Stromal cell of bone marrow (primary cell): ENCODE measurements around the gene VTI1A.
"Not testable (repeated sequence)": the region's sequence is repeated elsewhere in the genome, so short reads cannot be mapped to it uniquely, and the experiment has no call there.

ENCODE experiments used
- DNase-seq: peaks from one replicate; pipeline ENCODE4 v3.0.0-alpha.2; 2012; ENCODE audit warnings: low read depth

Gene VTI1A

GRCh38 chr10:112722758-112723157 lies 275.7 kb downstream of the VTI1A start:
- no peak for DNase-seq

- DNase-seq: no peak
These were observed 276.9 kb downstream of the VTI1A start for GRCh38 chr10:112723876-112724275.

GRCh38 chr10:112724404-112724991 lies 277.5 kb downstream of the VTI1A start:
- DNase-seq: no peak

- DNase-seq: no peak
These were observed 281.3 kb downstream of the VTI1A start for GRCh38 chr10:112728118-112728883.

- DNase-seq: no peak
These were observed 282.0 kb downstream of the VTI1A start for GRCh38 chr10:112728997-112729396.

- not testable (repeated sequence) for DNase-seq
These were observed 284.4 kb downstream of the VTI1A start for GRCh38 chr10:112731450-112731849.

GRCh38 chr10:112732277-112732921 lies 285.4 kb downstream of the VTI1A start:
- DNase-seq: peak; percentile 22

- DNase-seq: no peak
These were observed 288.2 kb downstream of the VTI1A start for GRCh38 chr10:112735041-112735695.

GRCh38 chr10:112738606-112739591 lies 291.9 kb downstream of the VTI1A start:
- no peak for DNase-seq

GRCh38 chr10:112739592-112740353 lies 292.8 kb downstream of the VTI1A start:
- DNase-seq: no peak

- DNase-seq: no peak
These were observed 294.9 kb downstream of the VTI1A start for GRCh38 chr10:112741830-112742402.

GRCh38 chr10:112744181-112745096 lies 297.4 kb downstream of the VTI1A start:
- DNase-seq: no peak

GRCh38 chr10:112746329-112746728 lies 299.3 kb downstream of the VTI1A start:
- no peak for DNase-seq

GRCh38 chr10:112750427-112751167 lies 303.6 kb downstream of the VTI1A start:
- DNase-seq: no peak

GRCh38 chr10:112751651-112752050 lies 304.6 kb downstream of the VTI1A start:
- DNase-seq: no peak

GRCh38 chr10:112752288-112752687 lies 305.3 kb downstream of the VTI1A start:
- no peak for DNase-seq

GRCh38 chr10:112753961-112754411 lies 307.0 kb downstream of the VTI1A start:
- no peak for DNase-seq

- no peak for DNase-seq
These were observed 308.6 kb downstream of the VTI1A start for GRCh38 chr10:112755446-112756234.
